GM21529 (cell line): ENCODE results near the gene ATP2A3.
"Not testable (repeated sequence)": the region's sequence is repeated elsewhere in the genome, so short reads cannot be mapped to it uniquely, and the experiment has no call there.

Experiments
- ATAC-seq: cut with Tn5 transposase; IDR thresholded peaks from one replicate; pipeline ENCODE4 v1.9.1; 2021; ENCODE audit not compliant: unreplicated experiment

The ATP2A3 gene

GRCh38 chr17:3992370-3992769, 28.1 kb upstream of the ATP2A3 start:
- ATAC-seq, result no peak

- not testable (repeated sequence) for ATAC-seq
Observed at GRCh38 chr17:3991699-3992098, 27.5 kb upstream of the ATP2A3 start.

DNA sequence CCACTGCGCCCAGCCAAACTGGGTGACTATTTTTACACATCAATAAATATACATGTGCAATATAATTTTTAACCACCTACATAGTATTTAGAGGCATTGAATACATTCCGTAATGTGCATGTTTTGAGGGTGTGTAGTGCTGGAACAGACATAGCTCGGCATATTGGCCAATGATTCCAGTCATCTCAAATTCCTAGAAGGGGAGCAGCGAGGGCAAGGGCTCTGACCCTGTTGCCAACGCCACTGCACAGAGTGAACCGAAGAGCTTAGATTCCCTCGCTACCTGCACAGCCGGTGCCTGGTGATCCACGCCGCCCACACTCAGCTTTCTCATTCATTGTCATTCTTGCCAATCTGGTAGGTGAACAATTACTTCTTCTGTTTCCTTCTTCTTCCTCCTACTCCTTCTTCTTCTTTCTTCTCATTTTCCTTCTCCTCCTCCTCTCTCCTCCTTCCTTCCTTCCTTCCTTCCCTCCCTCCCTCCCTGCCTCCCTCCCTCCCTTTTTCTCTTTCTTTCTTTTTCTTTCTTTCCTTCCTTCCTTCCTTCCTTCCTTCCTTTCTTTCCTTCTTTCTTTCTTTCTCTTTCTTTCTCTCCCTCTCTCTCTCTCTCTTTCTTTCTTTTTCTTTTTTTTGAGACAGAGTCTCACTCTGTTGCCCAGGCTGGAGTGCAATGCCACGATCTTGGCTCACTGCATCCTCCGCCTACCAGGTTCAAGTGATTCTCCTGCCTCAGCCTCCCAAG, 26.3 kb upstream of the ATP2A3 start:
- no peak for ATAC-seq

DNA sequence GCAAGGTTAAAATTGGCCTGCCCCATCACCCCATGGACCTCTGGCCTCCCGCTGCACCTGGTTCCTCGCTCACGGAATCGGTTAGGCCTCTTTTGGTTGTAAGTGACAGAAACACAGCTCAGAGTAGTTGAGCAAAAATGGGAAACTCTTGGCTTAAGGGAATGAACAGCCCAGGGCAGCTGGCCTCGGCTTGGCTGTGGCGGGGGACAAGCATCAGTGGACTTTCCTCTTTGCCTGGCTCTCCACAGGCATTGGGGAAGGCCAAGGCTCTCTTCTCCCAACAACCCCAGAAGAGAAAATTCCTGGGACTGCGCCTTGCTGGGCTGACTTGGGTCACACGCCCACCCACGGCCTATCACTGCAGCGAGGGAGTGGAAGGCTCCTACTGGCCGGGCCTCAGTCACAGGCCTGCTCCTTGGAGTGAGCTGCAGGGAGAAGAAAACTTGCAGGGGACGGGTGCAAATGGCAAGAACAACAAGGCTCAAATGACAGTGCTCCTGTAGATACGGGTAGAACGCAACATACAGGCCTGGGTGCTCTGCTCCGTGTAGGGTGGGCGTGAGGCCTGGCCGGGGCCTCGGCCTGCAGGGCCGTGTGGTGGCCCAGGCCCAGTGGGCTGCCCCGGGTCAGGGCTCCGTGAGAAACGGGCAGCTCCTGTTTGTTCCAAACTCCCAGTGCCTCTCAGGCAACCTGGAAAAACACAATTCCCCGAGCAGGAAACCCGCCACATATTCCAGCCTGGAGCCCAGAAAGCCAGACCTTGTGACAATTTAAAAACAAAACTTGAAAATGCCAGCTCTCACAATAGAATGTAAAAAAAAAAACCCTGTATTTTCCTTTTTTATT, 25.0 kb upstream of the ATP2A3 start:
- ATAC-seq, result no peak

DNA sequence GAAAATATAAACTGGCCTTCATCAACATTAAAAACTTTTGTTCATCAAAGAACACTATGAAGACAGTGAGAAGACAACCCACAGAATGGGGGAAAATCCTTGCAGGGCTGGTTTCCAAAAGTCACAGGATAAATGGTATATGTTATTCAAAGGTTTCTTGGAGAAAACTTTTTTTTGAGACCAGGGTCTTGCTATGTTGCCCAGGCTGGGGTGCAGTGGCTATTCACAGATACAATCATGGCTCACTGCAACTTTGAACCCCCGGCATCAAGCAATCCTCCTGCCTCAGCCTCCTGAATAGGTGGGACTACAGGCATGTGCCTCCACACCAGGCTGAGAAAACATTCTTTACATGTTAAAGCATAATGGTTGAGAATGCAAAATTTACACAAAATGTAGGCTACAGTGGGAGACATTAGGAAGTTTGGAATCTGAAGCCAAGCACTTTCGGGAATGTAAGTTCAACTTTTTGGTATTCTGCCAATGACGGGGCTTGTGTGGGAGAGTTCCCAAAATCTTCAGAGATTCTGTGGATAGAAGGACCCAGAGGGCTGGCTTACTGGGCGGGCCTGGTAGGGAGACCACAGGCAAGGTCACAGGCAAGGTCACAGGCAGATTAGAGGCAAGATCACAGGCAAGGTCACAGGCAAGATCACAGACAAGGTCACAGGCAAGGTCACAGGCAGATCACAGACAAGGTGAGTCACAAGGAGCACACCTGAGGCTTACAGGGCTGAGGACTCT, 24.2 kb upstream of the ATP2A3 start:
- ATAC-seq, result no peak

DNA sequence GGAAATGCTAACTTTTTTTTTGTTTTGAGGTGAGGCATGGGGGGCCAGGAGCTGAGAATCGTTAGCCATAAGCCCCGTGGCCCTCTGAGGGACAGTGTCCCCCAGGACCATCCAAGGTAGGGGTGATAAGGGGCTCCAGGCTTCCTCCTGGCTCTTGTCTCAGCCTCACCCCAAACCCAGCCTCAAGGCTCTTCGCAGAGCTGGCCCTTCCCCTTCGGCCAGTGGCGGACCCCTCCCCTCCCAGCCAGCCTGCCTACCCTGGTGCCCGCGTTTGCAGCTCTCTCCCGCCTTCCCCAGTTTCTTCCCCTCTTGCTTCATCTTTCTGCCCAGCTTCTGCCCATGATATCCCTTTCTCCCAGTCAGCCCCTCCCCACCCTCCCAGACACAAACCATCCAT, 22.7 kb upstream of the ATP2A3 start:
- ATAC-seq, result no peak

GRCh38 chr17:3986270-3986938, 22.2 kb upstream of the ATP2A3 start:
- no peak for ATAC-seq

DNA sequence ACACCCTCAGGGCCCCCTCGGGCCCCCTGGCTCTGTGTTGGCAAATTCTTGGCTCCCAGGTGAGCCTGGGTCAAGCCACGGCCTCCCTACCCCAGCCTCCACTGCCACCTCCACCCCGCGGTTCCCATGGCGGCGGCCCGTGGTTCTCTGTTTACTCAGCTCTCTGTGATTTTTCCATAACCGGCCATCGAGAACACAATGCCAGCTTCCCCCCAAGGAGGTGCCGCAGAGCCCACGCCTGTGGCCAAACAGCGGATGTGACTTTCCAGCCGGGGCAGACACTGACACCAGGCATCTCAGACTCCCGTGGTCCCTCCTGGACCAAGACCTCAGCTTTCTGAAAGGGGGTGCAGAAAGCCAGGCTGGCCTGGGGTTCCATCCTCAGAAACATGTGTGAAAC, 21.6 kb upstream of the ATP2A3 start:
- ATAC-seq, result no peak

DNA sequence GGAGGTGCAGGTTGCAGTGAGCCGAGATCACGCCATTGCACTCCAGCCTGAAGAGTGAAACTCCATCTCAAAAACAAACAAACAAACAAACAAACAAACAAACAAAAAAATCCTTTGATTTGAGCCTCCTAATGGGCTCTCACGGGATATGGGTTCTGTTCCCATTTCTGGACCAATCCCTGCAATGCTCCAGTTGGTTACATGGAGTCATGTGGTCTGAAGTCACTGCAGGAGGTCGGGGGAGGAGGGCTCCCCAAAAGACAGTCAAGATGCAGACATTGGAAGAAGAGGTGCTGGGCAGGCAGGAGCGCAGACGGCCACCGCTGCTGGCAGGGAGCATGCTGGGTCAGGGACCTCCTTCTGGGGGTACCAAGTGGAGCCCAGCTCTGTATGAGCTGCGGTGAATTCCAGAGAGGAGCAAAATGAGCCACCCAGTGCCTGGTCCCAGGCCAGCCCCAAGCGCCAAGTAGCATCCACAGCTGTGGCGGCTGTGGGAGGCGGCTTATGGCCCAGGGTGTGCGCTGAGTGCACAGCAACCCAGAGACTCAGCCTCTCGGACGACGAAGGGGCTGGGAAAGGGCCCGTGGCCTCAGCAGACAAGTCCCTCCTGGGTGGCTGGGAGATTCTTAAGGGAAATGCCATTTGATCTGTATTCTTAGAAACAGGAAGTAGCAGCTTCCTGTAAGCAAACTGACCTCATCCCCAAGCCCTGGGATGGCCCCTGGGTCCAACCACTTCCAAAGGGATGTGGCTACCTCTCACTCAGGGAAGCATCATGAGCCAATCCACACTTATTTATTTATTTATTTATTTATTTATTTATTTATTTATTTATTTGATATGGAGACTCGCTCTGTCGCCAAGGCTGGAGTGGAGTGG, 19.6 kb upstream of the ATP2A3 start:
- ATAC-seq, result no peak

DNA sequence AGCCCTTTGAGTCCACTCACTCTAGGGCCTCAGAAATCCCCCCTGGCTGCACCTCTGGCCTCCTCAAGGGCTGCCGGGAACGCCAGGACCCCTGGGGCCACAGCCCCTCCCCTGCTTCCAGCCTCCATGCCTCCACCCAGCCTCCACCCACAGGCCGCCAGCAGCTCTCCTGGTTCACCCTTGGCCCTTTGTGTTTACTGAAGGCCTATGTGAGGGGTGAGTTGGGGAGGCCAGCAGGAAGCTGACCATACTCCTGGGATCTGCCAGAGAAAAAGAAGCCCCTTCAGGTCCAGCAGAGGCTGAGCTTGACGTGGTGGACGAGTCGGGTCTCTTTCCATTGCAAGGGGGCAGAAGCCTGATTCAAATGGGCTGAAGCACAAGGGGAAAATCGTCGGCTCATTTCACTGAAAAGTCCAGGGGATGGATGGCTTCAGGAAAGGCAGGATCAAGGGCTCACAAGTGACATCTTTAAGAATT, 18.3 kb upstream of the ATP2A3 start:
- no peak for ATAC-seq

GRCh38 chr17:3982113-3982512, 17.9 kb upstream of the ATP2A3 start:
- no peak for ATAC-seq

DNA sequence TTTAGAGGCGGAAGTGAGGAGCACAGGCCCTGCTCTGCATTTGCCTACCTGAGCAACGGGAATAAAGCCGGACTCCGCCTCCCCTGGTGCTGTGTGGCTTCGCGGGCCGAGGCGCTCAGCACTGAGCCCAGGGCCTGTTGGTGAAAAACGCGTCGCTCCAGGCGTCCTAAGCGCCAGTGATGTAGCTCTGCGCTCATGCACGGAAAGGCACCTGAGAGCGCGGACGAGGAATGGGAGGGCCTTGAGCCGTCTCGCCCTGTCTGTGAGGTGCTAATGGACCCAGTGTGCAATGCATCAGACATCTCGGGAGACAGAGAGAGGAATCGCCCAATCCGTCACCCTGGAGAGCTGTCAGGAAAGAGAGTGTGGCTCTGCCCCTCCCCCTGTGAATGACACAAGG, 17.2 kb upstream of the ATP2A3 start:
- ATAC-seq, result no peak

DNA sequence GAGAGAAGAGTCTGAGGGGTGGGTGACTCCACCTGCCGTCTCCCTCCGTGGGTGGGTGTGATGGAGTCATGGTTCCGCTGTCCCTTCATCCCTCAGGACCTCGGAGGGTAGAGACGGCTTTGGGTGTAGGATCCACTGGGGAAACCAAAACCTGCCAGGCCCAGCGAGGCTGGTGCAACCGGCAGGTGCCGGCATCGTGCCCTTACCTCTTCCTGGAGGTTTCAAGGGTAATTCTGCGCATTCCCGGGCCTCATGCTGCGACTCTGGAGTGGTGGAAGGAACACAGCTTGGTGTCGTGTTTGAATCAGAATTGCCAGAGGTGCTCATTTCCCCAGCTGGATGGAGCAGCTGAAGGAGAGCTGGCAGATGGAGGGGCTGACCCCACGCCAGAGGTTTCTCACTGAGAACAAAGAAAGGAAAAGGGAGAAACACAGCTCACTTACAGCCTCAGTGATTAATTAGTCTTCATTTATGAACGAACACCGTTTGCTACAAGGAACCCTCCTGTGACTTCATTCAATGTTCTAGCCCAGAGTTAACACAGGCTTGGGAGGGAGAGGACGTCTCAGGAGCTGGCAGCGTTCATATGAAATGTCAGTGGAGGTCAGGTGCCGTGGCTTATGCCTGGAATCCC, 16.3 kb upstream of the ATP2A3 start:
- no peak for ATAC-seq

- ATAC-seq, result no peak
Observed at GRCh38 chr17:3979290-3979611, 15.0 kb upstream of the ATP2A3 start.

DNA sequence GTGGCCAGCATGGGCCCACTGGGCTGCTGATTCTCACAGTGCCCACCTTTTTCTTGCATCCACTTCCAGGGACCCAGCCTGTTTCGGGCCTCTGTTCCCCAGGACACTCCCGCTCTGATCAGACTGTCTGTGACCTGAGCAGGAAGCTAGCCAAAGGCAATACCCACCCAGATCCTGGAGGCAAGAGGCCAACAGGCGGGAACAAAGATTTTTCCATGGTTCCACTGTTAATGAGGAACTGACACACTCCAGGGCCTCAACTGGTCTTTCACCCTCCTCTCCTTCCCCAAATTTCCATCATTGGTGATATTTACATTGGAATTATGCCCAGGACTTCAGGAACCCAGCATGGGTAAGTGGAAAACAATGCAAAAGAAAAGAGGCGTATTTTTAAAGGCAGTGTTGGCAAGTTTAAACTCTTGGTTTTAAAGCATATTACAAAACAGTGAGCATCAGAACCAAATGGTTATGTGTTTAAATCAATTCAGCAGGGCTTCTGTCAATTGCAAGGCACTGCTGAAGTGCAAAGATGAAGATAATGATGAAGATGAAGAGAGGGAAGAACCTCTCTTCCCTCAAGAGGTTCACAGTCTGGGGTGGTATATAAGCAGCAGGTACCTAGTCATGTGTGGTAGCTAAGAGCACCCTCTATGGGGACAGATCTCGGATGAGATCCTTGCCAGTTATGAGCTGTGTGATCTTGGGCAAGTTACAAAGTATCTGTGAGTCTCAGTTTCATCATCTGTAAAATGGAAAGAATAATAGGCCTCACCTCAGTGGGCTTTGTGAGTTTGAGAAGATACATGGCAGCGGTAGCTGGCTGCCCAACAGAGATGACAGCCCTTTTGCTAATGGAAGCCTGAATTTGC, 14.4 kb upstream of the ATP2A3 start:
- ATAC-seq, result no peak

- ATAC-seq, result no peak
Observed at GRCh38 chr17:3977387-3977786, 13.2 kb upstream of the ATP2A3 start.

GRCh38 chr17:3976675-3977171, 12.5 kb upstream of the ATP2A3 start:
- ATAC-seq, result no peak

- ATAC-seq, result no peak
Observed at GRCh38 chr17:3974980-3975379, 10.7 kb upstream of the ATP2A3 start.
